WTC11 (cell line): ENCODE data around the gene IRAK1. TPM values are rescaled to one million over a fixed set of nuclear protein-coding genes. Genes with fewer than 3 reads are reported as not detected.

Experiments
- ATAC-seq: fragments of 200-7000 bp; cut with Tn5 transposase; 2 replicates; pipeline ENCODE4 v1.10.0; 2021; ENCODE audit warnings: mild to moderate bottlenecking, moderate library complexity
- CTCF ChIA-PET: fragments of 300-600 bp; sonication (Branson Sonifier 250); formaldehyde crosslinking; loops from one replicate; lab custom pipeline; 2021; ENCODE audit warnings: antibody characterized with exemption; lab: Charles Lee
- POLR2A ChIA-PET: fragments of 350-600 bp; sonication (Branson Sonifier 250); formaldehyde crosslinking; loops from one replicate; lab custom pipeline; 2021; ENCODE audit warnings: antibody characterized with exemption; lab: Charles Lee
- DNase-seq: peaks from one replicate; pipeline ENCODE4 v3.0.0; 2021; ENCODE audit warnings: low spot score
- H3K27ac Mint-ChIP-seq: 2 replicates; pipeline ENCODE4 v1.8.0; 2021; ENCODE audit warnings: mixed read lengths
- H3K27me3 Mint-ChIP-seq: 2 replicates; pipeline ENCODE4 v1.8.0; 2021; ENCODE audit warnings: low read depth, mild to moderate bottlenecking, moderate library complexity, mixed read lengths
- H3K36me3 Mint-ChIP-seq: 2 replicates; pipeline ENCODE4 v1.8.0; 2021; ENCODE audit warnings: mixed read lengths
- H3K4me1 Mint-ChIP-seq: 2 replicates; pipeline ENCODE4 v1.8.0; 2022; ENCODE audit warnings: mixed read lengths
- H3K4me3 Mint-ChIP-seq: 2 replicates; pipeline ENCODE4 v1.8.0; 2021; ENCODE audit warnings: mild to moderate bottlenecking, moderate library complexity, mixed read lengths
- H3K9me3 Mint-ChIP-seq: 2 replicates; pipeline ENCODE4 v1.8.0; 2021; ENCODE audit warnings: mixed read lengths
- ATF2 ChIP-seq: sonication (generic); formaldehyde crosslinking; IDR thresholded peaks from 2 replicates; pipeline ENCODE4 v1.8.1; 2022; ENCODE audit warnings: low read depth, missing genetic modification reagents, borderline replicate concordance
- ESRRA ChIP-seq: sonication (generic); formaldehyde crosslinking; IDR thresholded peaks from 2 replicates; pipeline ENCODE4 v1.8.1; 2022; ENCODE audit warnings: mild to moderate bottlenecking, missing genetic modification reagents, borderline replicate concordance
- GABPB1 ChIP-seq: sonication (generic); formaldehyde crosslinking; IDR thresholded peaks from 2 replicates; pipeline ENCODE4 v1.8.1; 2023; ENCODE audit warnings: mild to moderate bottlenecking, missing genetic modification reagents
- MYBL2 ChIP-seq: sonication (generic); formaldehyde crosslinking; IDR thresholded peaks from 2 replicates; pipeline ENCODE4 v1.8.1; 2023; ENCODE audit warnings: mild to moderate bottlenecking, moderate library complexity, missing genetic modification reagents
- NFATC4 ChIP-seq: fragments of 250-450 bp; sonication (Bioruptor Pico); IDR thresholded peaks from 2 replicates; pipeline ENCODE4 v1.9.0; 2021; ENCODE audit warnings: mild to moderate bottlenecking
- NFYB ChIP-seq: sonication (generic); formaldehyde crosslinking; conservative IDR thresholded peaks from 2 replicates; pipeline ENCODE4 v1.8.0; 2022; ENCODE audit warnings: low read depth, missing genetic modification reagents
- NR2C2 ChIP-seq: sonication (generic); formaldehyde crosslinking; IDR thresholded peaks from 2 replicates; pipeline ENCODE4 v1.8.0; 2022; ENCODE audit warnings: mild to moderate bottlenecking, missing genetic modification reagents
- PRRX2 ChIP-seq: fragments of 250-450 bp; sonication (Bioruptor Pico); IDR thresholded peaks from 2 replicates; pipeline ENCODE4 v1.8.0; 2021; ENCODE audit warnings: mild to moderate bottlenecking
- SP1 ChIP-seq: sonication (generic); formaldehyde crosslinking; conservative IDR thresholded peaks from 2 replicates; pipeline ENCODE4 v1.8.1; 2022; ENCODE audit warnings: missing genetic modification reagents
- TCF7 ChIP-seq: sonication (generic); formaldehyde crosslinking; IDR thresholded peaks from 2 replicates; pipeline ENCODE4 v1.8.0; 2022; ENCODE audit warnings: mild to moderate bottlenecking, low read depth, missing genetic modification reagents, moderate library complexity
- TEAD4 ChIP-seq: sonication (generic); formaldehyde crosslinking; IDR thresholded peaks from 2 replicates; pipeline ENCODE4 v1.8.0; 2022; ENCODE audit warnings: mild to moderate bottlenecking, missing genetic modification reagents
- TP53 ChIP-seq: sonication (generic); formaldehyde crosslinking; IDR thresholded peaks from 2 replicates; pipeline ENCODE4 v1.8.1; 2023; ENCODE audit warnings: mild to moderate bottlenecking, missing genetic modification reagents
- ZBTB43 ChIP-seq: sonication (generic); formaldehyde crosslinking; IDR thresholded peaks from 2 replicates; pipeline ENCODE4 v1.8.1; 2023; ENCODE audit warnings: mild to moderate bottlenecking, missing genetic modification reagents
- ZNF121 ChIP-seq: sonication (generic); formaldehyde crosslinking; IDR thresholded peaks from 2 replicates; pipeline ENCODE4 v1.8.0; 2023; ENCODE audit warnings: missing genetic modification reagents
- ZNF232 ChIP-seq: sonication (generic); formaldehyde crosslinking; IDR thresholded peaks from 2 replicates; pipeline ENCODE4 v1.8.0; 2022; ENCODE audit warnings: mild to moderate bottlenecking, missing genetic modification reagents
- ZNF396 ChIP-seq: fragments of 250-450 bp; sonication (Bioruptor Pico); IDR thresholded peaks from 2 replicates; pipeline ENCODE4 v1.8.0; 2021; ENCODE audit warnings: mild to moderate bottlenecking, moderate library complexity, borderline replicate concordance
- total RNA-seq: library from RNA; stranded (reverse); gene quantifications from 3 replicates; pipeline ENCODE4 v1.2.3, GENCODE V29; 2021
- TF ChIP-seq, protein P1 (sequence below): fragments of 200-600 bp; IDR thresholded peaks from 2 replicates; pipeline ENCODE4 v1.8.0; 2022; ENCODE audit warnings: antibody characterized with exemption
- TF ChIP-seq, protein P2 (sequence below): sonication (generic); formaldehyde crosslinking; IDR thresholded peaks from 2 replicates; pipeline ENCODE4 v1.8.1; 2022; ENCODE audit warnings: missing genetic modification reagents, borderline replicate concordance
- TF ChIP-seq, protein P3 (sequence below): fragments of 250-450 bp; sonication (Bioruptor Pico); IDR thresholded peaks from 2 replicates; pipeline ENCODE4 v1.8.0; 2021; ENCODE audit warnings: mild to moderate bottlenecking
- TF ChIP-seq, protein P4 (sequence below): fragments of 250-450 bp; sonication (Bioruptor Pico); IDR thresholded peaks from 2 replicates; pipeline ENCODE4 v1.9.0; 2021; ENCODE audit warnings: moderate library complexity, mild to moderate bottlenecking, inconsistent platforms, borderline replicate concordance
- TF ChIP-seq, protein P5 (sequence below): sonication (generic); formaldehyde crosslinking; IDR thresholded peaks from 2 replicates; pipeline ENCODE4 v1.8.1; 2022; ENCODE audit warnings: mild to moderate bottlenecking, moderate library complexity, missing genetic modification reagents
- TF ChIP-seq, protein P6 (sequence below): sonication (generic); formaldehyde crosslinking; IDR thresholded peaks from 2 replicates; pipeline ENCODE4 v1.8.0; 2022; ENCODE audit warnings: mild to moderate bottlenecking, missing genetic modification reagents
- TF ChIP-seq, protein P7 (sequence below): fragments of 250-450 bp; sonication (Bioruptor Pico); IDR thresholded peaks from 2 replicates; pipeline ENCODE4 v1.9.0; 2021; ENCODE audit warnings: mild to moderate bottlenecking

The IRAK1 gene
- total RNA-seq, 1 experiment from 2014 or later: 32.1 TPM

DNA sequence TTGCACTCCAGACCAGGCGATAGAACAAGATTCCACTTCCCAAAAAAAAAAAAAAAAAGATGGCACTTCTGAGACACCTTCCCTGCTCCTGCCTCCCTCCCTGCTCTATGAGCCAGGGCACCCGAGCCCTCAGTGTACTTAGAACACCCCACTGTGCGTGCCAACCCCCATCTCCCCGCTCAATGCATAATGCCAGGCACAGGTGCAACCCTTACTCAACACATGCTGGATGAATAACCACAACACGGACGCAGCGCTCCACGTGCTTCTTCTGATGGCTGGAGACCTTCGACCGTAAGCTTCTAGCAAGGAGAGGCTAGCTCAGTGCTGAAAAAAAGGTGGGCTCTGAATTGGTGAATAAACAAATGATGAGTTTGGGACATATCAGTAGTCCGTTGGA lies 19.9 kb upstream of the IRAK1 start:
- no peak for DNase-seq
- Mint-ChIP-seq H3K27me3 (no peaks in the 10 kb centered on the region), H3K4me1 (peaks cover 63% of the 10 kb centered on the region), H3K27ac (peak overlapping the region; percentile 69), H3K36me3 (no peaks in the 10 kb centered on the region), H3K9me3 (no peaks in the 10 kb centered on the region), H3K4me3 (no peak overlapping the region)
- ChIA-PET CTCF (interaction anchor here (0.7 kb wide), 1 partner anchor 14 kb away, joined by 3 read pairs; no protein-coding TSS in a partner anchor), POLR2A (no interaction called here)
- no peak for ATAC-seq
- TF ChIP-seq, protein P1, sequence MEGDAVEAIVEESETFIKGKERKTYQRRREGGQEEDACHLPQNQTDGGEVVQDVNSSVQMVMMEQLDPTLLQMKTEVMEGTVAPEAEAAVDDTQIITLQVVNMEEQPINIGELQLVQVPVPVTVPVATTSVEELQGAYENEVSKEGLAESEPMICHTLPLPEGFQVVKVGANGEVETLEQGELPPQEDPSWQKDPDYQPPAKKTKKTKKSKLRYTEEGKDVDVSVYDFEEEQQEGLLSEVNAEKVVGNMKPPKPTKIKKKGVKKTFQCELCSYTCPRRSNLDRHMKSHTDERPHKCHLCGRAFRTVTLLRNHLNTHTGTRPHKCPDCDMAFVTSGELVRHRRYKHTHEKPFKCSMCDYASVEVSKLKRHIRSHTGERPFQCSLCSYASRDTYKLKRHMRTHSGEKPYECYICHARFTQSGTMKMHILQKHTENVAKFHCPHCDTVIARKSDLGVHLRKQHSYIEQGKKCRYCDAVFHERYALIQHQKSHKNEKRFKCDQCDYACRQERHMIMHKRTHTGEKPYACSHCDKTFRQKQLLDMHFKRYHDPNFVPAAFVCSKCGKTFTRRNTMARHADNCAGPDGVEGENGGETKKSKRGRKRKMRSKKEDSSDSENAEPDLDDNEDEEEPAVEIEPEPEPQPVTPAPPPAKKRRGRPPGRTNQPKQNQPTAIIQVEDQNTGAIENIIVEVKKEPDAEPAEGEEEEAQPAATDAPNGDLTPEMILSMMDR: no peak
- TF ChIP-seq MYBL2 (CRISPR knock-in tag): no peak
- TF ChIP-seq, protein P2, sequence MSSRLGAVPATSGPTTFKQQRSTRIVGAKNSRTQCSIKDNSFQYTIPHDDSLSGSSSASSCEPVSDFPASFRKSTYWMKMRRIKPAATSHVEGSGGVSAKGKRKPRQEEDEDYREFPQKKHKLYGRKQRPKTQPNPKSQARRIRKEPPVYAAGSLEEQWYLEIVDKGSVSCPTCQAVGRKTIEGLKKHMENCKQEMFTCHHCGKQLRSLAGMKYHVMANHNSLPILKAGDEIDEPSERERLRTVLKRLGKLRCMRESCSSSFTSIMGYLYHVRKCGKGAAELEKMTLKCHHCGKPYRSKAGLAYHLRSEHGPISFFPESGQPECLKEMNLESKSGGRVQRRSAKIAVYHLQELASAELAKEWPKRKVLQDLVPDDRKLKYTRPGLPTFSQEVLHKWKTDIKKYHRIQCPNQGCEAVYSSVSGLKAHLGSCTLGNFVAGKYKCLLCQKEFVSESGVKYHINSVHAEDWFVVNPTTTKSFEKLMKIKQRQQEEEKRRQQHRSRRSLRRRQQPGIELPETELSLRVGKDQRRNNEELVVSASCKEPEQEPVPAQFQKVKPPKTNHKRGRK: no peak
- no peak for TF ChIP-seq NR2C2 (CRISPR knock-in tag)
- TF ChIP-seq ZNF396 (CRISPR knock-in tag): no peak
- TF ChIP-seq TEAD4 (CRISPR knock-in tag): no peak
- no peak for TF ChIP-seq SP1 (CRISPR knock-in tag)
- TF ChIP-seq GABPB1 (CRISPR knock-in tag): no peak
- TF ChIP-seq ZBTB43 (CRISPR knock-in tag): no peak
- TF ChIP-seq PRRX2 (CRISPR knock-in tag): no peak
- TF ChIP-seq NFATC4 (CRISPR knock-in tag): no peak
- TF ChIP-seq TP53: no peak
- TF ChIP-seq, protein P3, sequence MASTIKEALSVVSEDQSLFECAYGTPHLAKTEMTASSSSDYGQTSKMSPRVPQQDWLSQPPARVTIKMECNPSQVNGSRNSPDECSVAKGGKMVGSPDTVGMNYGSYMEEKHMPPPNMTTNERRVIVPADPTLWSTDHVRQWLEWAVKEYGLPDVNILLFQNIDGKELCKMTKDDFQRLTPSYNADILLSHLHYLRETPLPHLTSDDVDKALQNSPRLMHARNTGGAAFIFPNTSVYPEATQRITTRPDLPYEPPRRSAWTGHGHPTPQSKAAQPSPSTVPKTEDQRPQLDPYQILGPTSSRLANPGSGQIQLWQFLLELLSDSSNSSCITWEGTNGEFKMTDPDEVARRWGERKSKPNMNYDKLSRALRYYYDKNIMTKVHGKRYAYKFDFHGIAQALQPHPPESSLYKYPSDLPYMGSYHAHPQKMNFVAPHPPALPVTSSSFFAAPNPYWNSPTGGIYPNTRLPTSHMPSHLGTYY (CRISPR knock-in tag): no peak
- TF ChIP-seq, protein P4, sequence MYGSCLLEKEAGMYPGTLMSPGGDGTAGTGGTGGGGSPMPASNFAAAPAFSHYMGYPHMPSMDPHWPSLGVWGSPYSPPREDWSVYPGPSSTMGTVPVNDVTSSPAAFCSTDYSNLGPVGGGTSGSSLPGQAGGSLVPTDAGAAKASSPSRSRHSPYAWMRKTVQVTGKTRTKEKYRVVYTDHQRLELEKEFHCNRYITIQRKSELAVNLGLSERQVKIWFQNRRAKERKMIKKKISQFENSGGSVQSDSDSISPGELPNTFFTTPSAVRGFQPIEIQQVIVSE (CRISPR knock-in tag): no peak
- no peak for TF ChIP-seq ESRRA
- no peak for TF ChIP-seq TCF7 (CRISPR knock-in tag)
- no peak for TF ChIP-seq ZNF232 (CRISPR knock-in tag)
- no peak for TF ChIP-seq ZNF121
- TF ChIP-seq, protein P5, sequence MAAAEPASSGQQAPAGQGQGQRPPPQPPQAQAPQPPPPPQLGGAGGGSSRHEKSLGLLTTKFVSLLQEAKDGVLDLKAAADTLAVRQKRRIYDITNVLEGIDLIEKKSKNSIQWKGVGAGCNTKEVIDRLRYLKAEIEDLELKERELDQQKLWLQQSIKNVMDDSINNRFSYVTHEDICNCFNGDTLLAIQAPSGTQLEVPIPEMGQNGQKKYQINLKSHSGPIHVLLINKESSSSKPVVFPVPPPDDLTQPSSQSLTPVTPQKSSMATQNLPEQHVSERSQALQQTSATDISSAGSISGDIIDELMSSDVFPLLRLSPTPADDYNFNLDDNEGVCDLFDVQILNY: no peak
- TF ChIP-seq, all 79 proteins: peak for 0

- Mint-ChIP-seq H3K4me3 (no peak overlapping the region), H3K9me3 (no peaks in the 10 kb centered on the region), H3K27me3 (no peaks in the 10 kb centered on the region), H3K27ac (peak overlapping the region; percentile 82; the same call in 1 of the 2 replicates), H3K4me1 (peaks cover 66% of the 10 kb centered on the region), H3K36me3 (no peaks in the 10 kb centered on the region)
- no peak for DNase-seq
- POLR2A ChIA-PET: no interaction called here
- ATAC-seq: no peak
- CTCF ChIA-PET: interaction anchor here (2.0 kb wide), 1 partner anchor 25 kb away, joined by 6 read pairs; no protein-coding TSS in a partner anchor
- TF ChIP-seq NFYB (CRISPR knock-in tag): no peak
- no peak for TF ChIP-seq ATF2 (CRISPR knock-in tag)
- TF ChIP-seq, protein P6, sequence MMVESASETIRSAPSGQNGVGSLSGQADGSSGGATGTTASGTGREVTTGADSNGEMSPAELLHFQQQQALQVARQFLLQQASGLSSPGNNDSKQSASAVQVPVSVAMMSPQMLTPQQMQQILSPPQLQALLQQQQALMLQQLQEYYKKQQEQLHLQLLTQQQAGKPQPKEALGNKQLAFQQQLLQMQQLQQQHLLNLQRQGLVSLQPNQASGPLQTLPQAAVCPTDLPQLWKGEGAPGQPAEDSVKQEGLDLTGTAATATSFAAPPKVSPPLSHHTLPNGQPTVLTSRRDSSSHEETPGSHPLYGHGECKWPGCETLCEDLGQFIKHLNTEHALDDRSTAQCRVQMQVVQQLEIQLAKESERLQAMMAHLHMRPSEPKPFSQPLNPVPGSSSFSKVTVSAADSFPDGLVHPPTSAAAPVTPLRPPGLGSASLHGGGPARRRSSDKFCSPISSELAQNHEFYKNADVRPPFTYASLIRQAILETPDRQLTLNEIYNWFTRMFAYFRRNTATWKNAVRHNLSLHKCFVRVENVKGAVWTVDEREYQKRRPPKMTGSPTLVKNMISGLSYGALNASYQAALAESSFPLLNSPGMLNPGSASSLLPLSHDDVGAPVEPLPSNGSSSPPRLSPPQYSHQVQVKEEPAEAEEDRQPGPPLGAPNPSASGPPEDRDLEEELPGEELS: no peak
- TF ChIP-seq, protein P7, sequence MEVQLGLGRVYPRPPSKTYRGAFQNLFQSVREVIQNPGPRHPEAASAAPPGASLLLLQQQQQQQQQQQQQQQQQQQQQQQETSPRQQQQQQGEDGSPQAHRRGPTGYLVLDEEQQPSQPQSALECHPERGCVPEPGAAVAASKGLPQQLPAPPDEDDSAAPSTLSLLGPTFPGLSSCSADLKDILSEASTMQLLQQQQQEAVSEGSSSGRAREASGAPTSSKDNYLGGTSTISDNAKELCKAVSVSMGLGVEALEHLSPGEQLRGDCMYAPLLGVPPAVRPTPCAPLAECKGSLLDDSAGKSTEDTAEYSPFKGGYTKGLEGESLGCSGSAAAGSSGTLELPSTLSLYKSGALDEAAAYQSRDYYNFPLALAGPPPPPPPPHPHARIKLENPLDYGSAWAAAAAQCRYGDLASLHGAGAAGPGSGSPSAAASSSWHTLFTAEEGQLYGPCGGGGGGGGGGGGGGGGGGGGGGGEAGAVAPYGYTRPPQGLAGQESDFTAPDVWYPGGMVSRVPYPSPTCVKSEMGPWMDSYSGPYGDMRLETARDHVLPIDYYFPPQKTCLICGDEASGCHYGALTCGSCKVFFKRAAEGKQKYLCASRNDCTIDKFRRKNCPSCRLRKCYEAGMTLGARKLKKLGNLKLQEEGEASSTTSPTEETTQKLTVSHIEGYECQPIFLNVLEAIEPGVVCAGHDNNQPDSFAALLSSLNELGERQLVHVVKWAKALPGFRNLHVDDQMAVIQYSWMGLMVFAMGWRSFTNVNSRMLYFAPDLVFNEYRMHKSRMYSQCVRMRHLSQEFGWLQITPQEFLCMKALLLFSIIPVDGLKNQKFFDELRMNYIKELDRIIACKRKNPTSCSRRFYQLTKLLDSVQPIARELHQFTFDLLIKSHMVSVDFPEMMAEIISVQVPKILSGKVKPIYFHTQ (CRISPR knock-in tag): no peak
Observed at GRCh38 chrX:154038656-154039055, 19.0 kb upstream of the IRAK1 start.
